ENCODE data around the gene UMODL1. TPM values are rescaled to one million over a fixed set of nuclear protein-coding genes. Genes with fewer than 3 reads are reported as not detected.
"Not testable (repeated sequence)": the region's sequence is repeated elsewhere in the genome, so short reads cannot be mapped to it uniquely, and the experiment has no call there.

The UMODL1 gene
- total RNA-seq, 1 donor from 2014 or later: 0.09 TPM

DNA sequence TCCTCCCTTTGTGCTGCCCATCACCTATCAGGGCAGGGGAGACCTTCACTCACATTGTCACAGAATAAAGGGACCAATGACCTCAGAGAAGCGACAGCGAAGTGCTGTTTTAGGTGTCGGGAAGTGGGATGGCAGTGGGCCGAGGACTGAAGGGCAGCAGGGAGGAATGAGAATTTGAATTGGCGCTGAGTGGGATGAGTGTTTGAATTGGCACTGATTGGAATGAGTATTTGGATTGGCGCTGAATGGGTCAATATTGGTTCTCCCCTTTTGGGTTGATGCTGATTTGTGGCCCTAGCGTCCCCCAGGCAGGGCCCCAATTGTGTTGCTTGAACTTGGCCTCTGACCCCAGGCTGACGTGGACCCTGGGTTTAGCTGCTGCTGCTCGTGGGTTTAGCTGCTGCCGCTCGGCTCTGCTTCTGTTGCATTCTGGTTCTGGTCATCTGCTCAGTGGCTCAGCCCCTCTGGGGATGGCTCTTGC lies 12.4 kb upstream of the UMODL1 start:
- intact Hi-C loops (cut with micrococcal nuclease): no loop called here

DNA sequence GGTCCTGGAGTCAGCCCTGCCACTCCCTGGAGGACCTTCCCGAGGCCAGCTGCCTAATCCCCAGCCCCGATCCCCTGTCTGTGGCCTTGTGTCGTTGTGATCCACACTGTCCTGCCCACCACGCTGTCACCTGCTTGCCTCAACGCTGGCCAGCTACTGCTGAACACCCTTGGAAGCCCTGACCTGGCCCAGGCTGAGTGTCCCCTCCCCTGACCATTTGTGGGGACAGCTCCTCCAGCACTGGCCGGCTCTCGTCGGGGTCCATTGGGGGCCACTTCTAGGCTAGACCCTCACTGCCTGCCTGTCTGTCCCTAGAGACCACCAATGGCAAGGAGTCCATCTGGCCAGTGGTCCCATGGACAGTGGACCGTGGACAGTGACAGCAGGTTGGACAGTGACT lies 12.0 kb upstream of the UMODL1 start:
- intact Hi-C loops (cut with micrococcal nuclease): no loop called here

DNA sequence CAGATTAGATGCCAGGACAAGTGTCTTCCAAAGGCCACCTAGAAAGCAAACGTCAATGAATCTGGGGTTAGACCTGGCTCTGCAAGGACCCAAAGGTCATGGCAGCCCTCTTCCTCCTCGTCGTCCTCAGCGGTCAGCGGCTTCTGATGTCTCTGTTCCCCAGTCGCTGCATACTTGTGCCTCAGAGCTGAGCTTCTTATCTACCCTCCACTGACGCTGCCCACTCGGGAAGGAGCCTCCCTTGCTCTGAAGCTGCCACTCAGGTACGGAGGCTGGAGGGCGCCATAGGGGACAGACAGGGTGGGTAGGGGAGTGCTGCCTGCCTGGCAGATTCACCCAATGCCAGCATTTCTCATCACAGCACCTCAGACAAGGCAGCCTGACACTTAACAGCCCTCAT lies 11.4 kb upstream of the UMODL1 start:
- intact Hi-C loops (cut with micrococcal nuclease): loop anchor here (5.0 kb wide), 4 partner anchors 48 to 697 kb away; partner anchors contain the start of genes MX2 and PRDM15

DNA sequence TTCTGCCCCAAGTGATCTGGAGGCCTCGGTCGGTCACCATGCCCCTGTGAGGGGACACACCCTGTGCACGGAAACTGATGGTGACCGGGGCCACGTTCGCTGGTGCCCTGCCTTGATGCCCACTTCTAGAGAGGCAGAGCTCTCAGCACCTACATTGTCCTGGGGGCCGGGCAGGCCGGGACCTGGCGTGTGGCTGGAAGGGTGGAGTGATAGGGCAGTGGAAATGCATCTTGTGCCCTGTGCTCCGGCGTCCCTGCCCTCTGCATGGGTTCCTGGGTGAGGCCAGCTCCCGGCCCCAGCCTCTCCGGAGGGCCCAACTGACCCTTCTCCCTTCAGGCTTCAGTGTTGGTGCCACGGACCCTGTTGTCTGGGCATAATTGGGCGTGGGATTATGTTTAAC lies 11.0 kb upstream of the UMODL1 start:
- intact Hi-C loops (cut with micrococcal nuclease): loop anchor here (5.0 kb wide), 4 partner anchors 47 to 698 kb away; partner anchors contain the start of genes MX2 and PRDM15

DNA sequence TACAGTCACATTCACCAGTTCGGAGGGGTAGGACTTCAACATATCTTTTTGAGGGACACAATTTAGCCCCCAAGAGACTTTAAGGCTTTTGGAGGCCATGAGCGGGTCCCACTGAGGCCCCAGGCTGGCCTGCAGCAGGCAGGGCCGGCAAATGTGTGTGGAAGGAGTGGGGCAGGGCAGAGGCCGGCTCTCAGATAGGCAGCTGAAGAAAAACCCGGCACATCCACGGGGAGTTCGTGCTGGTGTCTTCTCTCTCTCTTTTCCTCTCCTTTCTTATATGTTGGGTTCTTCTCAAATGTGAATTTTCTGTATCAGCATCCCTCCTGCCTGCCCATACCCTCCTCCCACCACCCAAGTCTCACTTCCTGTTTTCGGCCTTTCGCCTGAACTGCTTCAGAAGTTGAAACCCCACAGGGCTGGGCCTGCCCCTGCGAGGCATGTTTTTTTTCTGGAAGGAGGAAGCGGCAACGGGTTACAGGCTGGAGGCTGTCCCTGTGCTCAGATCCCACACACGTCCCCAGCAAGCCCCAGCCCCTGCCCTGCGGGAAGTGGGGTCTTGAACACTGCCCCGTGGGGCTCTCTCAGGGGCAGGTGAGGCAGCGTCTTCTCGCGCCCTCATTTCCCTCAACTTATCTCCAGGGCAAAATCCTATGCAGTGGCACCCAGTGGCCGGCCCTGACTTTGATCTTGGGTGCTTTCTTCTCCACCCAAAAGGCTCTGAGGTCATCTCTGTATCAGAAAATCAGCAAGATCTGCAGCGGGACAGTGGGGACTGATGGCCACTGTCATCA lies 9.7 kb upstream of the UMODL1 start:
- intact Hi-C loops (cut with micrococcal nuclease): loop anchor here (5.0 kb wide), 4 partner anchors 46 to 699 kb away; partner anchors contain the start of genes MX2 and PRDM15

DNA sequence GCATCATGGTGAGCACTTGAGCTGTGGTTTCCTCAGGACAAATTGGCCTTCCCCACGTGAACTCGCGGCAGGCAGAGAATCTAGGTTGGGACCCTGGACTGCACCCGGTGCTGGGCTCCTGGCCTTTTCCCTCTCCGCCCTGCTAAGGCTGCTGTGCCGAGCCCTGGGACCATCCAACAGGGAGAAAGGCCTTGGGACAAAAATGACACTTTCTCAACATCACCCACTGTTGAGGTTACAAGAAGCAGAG lies 9.2 kb upstream of the UMODL1 start:
- intact Hi-C loops (cut with micrococcal nuclease): loop anchor here (1.0 to 5.0 kb wide), 8 partner anchors 45 to 700 kb away; partner anchors contain the start of genes MX2, PRDM15 and ZBTB21

DNA sequence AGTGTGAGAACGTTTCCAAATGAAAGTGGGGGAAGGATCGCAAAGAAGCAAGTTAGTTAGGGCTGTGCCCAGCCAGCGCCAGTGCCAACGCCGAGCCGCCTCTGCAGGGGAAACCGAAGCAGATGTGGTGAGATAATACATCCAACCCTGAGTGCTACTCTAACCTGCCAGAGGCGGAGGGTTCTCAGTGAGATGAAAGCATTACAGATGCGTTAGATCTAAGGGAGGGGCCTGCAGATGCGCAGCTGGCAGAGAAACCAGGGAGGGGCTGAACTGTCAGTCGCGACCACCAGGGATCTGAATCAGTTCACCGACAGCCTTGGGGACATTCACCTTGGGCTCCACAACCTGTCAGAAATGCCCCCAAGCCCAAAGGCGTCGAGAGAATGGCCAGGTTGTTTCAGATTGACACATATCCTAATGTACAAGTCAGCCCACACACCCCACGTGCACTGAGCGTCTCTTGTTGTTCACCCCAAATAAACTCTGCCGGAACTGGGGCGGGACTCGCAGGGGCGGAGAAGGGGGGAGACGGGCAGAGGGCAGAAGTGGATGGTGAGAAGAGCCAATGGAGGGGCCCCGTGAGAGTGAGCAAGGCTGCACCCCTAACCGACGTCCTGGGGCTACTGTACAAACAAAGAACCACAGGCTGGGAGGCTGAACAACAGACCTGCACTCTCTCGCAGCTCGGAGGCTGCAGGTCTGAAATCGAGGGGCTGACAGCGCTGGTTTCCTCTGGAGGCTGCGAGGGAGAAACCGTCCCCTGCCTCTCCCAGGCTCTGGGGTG lies 8.7 kb upstream of the UMODL1 start:
- intact Hi-C loops (cut with micrococcal nuclease): loop anchor here (1.0 to 5.0 kb wide), 8 partner anchors 45 to 700 kb away; partner anchors contain the start of genes MX2, PRDM15 and ZBTB21

DNA sequence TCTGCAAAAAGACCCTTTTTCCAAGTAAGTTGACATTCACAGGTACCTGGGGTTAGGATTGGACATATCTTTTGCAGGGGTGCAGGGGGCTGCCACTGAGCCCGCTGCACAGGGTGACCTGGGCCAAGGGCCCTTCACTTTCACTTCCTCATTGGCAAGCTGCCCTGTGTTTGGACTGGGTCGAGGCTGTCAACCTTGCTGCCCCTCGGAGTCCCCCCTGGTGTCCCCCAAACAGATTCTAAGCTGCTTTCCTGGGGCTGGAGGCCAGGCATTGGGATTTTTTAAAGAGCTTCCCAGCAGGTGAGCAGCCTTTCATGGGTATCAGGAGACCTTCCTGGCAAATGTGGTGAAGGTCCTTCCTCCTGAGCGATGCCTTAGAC lies 7.9 kb upstream of the UMODL1 start:
- intact Hi-C loops (cut with micrococcal nuclease): loop anchor here (2.0 to 5.0 kb wide), 6 partner anchors 44 to 701 kb away; partner anchors contain the start of genes MX2 and PRDM15

DNA sequence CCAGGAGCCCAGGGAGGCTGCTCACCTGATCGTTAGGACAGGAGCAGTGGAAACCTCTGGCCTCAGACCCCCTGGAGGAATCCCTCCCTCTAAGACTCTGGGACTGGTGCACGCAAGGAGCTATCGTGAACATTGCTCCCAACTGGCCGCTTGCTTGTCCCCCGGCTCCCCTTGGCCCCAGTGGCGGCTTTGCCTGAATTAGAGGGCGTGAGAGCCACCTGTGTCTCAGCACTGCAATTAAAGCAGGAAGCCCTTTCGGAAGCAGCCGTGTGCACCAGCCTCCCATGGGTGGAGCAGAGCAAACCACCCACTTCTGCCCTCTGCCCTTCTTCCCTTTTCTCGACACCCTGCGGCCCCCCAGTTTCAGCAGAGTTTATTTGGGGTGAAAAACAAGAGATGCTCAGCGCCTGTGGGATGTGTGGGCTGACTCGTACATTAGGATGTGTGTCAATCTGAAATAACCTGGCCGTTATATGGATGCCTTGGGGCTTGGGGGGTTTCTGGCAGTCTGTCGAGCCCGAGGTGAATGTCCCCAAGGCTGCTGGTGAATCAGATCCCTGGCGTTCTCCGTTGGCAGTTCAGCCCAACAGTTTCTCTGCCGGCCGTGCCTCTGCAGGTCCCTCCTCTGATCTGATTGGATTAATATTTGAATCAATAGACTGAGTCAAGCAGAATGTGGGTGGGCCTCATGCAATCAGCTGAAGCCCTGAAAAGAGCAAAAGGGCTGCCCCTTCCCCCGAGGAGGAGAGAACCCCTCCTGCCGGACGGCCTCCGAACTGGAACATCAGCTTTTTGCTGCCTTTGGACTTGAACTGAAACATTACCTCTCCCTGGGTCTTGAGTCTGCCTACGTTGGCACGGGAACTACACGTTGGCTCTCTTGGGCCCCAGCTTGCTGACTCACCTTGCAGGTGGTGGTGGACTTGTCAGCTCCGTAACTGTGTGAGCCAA lies 7.3 kb upstream of the UMODL1 start:
- intact Hi-C loops (cut with micrococcal nuclease): loop anchor here (2.0 to 5.0 kb wide), 6 partner anchors 43 to 702 kb away; partner anchors contain the start of genes MX2 and PRDM15

DNA sequence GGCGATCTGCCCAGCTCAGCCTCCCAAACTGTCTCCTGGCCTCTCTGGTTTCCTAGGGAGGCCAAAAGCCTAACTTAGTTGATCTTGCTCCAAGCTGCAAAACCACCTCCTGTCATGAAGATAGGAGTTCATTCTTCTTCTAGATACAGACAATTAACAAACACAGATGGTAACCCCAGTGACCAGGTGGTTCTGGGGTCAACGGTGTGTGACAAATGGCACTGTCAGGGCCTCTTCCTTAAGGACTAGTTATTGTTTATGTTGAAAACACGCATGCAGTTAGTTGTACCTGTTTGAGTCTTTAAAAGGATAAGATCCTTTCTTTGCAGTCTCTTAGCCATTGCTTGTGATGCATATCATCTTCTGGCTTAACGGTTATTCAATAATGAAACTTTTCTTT lies 4.6 kb upstream of the UMODL1 start:
- intact Hi-C loops (cut with micrococcal nuclease): no loop called here

DNA sequence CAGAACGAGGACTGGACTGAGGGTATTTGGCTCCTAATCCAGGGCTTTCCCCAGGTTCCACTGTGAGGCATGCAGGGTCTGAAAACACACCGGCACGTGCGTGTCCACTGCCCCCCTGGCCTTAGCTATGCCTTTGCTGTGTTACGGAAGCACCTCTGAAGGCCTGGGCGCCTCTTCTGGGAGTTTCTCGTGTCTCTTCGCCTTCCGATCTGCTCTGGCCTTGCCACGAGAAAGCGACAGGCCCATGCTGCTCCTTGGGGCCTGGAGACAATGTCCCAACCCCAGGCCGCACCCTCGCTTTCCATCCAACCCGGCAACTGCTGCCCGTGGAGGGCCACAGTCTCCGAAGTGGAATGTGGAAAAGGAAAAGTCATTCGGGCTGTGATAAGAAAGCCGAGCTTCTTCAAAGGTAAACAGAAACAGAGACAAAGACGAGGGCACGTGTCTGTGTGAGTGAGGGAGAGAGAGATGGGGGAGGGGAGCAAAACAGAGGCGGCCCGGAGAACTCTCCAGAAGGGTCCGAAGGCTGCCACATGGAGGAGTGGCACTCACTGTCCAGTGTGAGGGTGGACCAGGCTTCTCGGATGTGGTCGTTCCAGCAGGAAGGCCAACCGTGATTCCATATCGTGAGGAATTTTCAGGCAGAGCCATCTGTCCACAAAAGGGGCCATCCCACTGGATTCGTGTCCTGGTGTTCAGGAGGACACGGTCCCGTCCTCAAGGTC lies 3.4 kb upstream of the UMODL1 start:
- intact Hi-C loops (cut with micrococcal nuclease): no loop called here

DNA sequence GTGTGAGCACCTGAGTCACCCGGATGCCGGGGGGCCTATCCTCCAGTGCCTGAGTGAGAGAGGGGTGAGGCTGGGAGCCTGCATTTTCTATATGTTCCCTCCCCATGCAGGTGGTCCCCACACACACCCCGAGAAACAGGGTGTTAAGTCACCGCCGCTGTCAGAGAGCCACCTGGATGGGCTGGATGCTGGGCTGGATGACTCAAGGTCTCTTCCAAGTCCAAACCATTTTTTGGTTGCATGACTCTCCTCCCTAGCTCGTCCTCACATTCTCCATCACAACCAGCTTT lies 2.9 kb upstream of the UMODL1 start:
- intact Hi-C loops (cut with micrococcal nuclease): no loop called here

DNA sequence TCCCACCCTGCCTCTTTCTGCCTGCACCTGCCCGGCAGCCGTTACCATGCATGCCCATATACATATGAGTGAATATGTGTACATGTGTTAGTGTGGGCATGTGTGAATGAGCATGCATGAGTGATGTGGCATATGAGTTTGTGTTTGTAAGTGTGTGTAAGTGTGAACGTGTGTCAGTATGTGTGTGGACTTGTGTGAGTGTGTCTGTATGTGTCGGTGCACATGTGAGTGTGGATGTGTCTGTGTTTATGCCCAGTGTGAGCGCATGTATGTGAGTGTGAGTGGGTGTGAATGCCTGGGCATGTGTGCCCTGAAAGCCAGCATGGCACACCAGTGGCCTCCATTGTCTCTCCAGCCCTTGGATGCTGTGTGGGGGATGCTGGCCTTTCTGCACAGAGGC lies 2.5 kb upstream of the UMODL1 start:
- intact Hi-C loops (cut with micrococcal nuclease): no loop called here

DNA sequence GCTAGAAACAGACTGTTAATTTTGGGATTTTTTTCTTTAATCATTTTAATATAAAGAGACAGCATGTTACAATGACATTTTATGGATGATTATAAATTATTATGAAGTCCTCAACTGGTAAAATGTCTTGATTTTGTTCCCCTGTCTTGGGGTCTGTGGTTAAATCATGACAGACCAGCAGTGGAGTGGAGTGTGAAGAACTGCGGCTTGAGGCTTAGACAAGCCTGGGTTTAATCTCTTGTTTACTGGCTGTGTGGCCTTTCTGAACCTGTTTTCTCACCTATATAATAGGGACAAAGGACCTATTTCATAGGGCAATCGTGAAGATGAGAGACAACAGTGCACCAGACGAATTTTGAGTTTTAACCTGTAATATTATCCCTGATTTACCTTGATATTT lies 1.8 kb upstream of the UMODL1 start:
- intact Hi-C loops (cut with micrococcal nuclease): no loop called here

DNA sequence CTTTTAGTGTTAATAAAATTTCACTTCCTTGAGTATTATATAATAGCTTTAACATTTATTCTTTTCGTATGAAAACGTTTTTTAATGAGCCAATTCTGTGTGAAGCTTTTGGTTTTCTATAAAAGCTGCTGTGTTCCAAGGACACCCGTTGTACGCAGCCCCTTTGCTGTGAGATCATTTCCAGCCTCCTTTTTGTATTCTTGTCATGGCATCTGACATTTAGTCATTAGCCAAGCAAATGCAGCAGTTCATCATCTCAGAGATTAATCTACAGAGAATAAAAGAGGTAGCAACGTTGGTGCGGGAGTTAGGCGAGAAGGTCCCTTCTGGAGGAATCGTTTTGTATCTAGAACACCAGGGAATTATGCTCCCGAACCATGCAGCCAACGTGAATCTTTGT lies 1.3 kb upstream of the UMODL1 start:
- intact Hi-C loops (cut with micrococcal nuclease): no loop called here

DNA sequence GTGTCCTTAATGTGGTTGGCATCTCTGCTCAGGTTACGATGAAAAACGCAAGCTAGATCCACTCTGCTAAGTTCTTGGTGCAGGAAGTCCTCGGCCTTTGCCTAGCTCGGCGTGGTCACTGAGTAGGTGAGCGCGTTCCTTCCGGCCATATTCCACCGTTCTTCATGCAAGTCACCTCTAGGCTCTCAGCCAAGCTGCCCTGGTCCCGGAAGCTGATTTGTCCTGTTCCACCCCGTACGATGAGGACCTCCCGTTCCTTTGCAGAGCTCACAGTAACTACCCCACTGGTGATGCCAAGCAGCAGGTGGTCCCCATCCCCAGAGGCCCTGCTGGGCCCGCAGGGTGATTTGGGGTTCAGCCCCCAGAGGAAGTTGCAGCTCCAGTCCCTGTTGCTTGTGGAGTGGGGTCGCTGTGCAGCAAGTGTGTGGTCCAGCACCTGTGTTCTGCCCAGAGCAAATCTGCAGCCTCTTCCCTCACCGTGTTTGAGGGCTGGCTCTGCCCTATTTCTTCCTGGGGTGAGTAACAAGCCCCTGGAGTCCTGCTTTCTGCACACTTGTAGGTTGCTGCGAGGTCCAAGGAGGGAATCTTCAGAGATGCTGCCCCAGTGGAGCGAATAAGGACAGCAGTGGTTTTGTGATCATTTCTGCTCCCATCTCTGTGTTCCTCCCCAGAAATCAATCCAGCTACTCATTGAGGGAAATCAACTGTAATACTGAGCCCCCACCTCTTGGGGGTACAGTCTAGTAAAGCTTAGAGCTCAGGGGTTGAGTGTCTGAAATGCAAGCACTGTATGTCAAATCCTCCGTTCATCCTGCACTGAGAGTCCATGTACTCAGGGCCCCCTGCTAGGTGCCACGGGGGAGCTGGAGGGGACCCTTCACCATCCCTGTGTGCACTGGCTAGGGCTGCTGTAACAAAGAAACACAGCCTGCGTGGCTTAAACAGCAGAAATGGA lies 2.3 kb downstream of the UMODL1 start:
- intact Hi-C loops (cut with micrococcal nuclease): no loop called here

DNA sequence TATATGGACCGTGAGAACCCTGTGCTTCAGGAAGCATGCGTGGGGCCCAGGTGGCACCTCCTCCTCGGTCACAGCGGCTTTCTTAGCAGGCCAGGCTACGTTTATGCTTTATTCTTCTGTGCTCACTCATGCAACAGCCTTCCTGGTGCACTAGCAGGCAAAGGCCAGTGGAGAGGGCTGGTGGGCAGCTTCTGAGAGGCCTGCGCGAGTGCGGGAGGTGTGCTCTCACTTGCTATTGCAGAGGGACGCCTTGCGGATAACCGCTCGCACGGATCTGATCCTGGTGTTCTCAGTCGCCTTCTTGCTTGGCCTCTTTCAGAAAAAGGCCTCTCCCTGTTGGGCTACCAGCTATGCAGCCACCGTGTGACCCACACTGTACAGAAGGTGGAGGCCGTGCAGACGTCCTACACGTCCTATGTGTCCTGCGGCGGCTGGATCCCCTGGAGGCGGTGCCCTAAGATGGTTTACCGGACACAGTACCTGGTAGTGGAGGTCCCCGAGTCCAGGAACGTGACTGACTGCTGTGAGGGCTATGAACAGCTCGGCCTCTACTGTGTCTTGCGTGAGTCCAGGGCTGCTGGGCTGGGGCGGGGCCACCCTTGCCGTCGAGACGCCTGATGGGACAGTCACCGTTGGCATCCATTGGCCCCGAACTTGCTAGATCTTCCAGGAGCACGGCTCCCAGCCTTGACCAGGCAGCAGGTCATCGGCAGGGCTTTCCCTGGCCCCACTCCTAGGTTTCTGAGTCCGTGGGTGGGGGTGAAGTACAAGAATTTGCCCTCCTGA lies 4.8 kb downstream of the UMODL1 start:
- intact Hi-C loops (cut with micrococcal nuclease): no loop called here

DNA sequence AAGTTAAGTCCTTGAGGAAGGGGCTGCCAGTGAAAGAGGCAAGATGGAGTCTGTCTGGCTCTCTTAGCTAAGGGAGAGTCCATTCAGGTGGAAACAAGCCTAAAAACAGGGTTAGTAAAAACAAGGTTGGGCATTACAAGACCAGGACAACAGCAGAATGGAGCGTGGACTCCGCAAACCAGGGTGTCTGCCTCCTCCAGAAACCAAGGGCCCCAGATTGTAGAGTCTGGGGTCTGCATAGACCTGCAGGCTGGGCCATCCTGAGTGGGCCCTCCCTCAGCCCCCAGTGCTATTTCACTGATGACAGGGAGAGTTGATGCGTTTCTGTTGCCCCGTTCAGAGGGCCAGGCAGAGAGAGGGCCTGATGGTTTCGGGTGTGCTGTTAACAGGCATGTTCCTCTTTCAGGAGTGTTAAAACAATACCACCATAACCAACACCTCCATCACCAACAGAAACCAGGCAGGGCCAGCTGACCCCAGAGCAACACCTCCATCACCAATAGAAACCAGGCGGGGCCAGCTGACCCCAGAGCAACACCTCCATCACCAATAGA lies 6.6 kb downstream of the UMODL1 start:
- intact Hi-C loops (cut with micrococcal nuclease): not testable (repeated sequence)
